ENCODE results near the gene CRYL1. TPM values are rescaled to one million over a fixed set of nuclear protein-coding genes. Genes with fewer than 3 reads are reported as not detected.

Gene CRYL1
- total RNA-seq, 1 donor from 2014 or later: 13.4 TPM

DNA sequence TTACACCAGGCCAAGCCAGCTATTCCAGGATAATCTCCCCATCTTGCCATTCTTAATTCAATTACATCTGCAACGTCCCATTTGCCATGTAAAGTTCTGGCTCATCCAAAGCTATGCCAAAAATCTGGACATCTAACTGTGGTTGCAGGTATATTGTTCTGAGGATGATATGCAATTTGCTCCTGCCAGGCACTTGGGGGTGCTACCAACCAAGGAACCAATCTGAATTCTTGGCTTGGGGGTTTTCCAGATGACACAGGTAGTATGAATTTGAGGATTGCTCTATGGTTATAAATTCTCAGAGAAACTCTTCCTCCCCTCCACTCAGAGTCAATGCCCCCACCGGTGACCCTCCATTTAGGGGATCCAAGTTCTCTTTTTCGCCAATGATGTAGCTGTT, 33.0 kb downstream of the CRYL1 start:
- peak; percentile 3 for DNase-seq

DNA sequence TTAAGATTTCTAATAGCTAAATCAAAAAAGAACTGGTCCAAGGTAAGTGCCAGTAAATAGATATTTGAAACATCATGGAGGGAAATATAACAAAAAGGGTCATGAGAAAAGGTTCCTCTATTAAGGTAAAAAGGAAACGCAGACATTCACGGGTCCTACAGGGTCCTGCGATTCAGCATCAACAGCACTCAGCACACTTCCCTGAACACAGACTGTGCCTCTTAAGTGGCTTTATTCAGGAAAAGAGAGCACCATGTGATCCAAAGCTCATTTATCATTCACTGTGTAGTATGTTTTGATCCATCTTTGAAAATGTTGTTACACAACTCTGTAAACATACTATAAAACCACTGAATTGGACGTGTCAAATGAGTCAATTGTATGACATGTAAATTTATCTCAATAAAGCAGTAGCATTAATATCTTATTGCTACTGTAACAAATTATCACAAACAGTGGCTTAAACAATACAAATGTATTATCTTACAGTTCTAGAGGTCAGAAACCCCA, 33.7 kb downstream of the CRYL1 start:
- no peak for DNase-seq

DNA sequence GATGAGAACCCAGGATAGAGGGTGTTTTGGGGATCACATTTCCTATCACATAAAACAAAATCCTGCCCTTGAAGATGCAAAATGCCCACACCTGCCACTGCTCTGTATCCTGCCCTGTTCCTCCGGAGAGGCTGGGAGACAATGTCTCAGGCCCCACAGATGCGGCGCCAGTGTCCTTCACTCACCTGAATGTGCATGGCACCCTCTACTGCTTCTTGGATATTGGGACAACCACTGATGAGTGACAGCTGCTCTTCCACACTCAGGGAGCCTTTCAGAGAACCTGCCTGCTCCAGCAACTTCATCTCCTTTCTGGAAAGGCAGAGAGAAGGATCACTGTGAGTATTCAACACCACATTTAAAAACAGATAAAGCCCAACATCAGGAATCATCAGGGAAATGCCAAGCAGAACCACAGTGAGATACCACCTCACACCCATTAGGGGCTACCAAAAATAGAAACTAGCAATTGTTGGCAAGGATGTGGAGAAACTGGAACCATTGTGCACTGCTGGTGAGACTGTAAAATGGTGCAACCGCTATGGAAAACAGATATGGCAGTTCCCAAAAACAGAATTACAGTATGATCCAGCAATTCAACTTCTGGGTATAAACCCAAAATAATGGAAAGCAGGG, 36.4 kb downstream of the CRYL1 start:
- no peak for DNase-seq

DNA sequence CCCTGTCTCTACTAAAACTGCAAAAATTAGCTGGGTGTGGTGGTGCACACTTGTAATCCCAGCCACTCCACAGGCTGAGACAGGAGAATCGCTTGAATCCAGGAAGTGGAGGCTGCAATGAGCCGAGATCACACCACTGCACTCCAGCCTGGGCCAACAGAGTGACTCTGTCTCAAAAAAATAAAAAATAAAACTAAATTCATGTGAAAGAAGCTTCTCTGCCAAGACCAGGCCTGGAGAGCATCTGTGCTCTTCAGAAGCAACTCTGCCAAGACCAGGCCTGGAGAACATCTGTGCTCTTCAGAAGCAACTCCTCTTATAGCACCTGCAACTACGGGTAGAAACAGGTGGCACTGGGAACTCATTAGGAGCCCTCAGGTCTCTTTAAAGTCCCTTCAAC, 37.7 kb downstream of the CRYL1 start:
- no peak for DNase-seq

DNA sequence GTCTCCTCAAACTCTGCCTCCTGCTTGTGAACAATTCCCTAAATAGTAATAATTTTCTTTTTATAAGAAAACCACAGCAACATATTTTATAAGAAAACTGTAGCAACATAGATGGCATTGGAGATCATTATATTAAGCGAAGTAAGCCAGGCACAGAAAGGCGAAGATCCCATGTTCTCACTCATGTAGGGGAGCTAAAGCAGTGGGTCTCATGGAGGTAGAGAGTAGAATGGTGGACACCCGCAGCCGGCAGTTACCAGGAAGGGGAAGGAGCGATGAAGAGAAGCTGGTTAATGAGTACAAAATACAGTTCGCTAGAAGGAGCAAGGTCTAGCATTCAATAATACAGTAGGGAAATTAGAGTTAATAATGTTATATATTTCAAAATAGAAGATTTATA, 42.9 kb downstream of the CRYL1 start:
- no peak for DNase-seq

DNA sequence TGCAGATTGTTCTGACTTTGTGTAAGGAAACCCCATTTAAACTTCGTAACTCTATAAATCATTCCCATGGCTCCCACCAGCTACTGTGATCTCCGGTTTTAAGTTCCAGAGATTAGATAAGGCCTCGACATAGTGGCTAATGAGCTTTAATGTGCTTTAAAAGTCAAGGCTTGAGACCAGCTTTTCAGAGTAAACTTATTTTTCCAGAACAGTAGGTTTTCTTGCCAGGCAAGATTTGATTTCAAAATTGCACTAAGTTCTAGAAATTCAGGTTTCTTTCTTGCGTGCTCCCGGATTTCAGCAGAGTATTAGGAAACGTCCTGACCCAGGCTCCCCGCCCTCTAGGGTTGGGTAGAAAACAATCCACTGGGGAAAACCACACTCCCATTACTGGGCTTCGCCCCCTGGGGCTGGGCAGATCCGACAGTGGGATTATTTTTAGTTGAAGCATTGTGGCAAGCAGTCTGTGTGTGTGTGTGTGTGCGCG, 43.3 kb downstream of the CRYL1 start:
- no peak for DNase-seq

DNA sequence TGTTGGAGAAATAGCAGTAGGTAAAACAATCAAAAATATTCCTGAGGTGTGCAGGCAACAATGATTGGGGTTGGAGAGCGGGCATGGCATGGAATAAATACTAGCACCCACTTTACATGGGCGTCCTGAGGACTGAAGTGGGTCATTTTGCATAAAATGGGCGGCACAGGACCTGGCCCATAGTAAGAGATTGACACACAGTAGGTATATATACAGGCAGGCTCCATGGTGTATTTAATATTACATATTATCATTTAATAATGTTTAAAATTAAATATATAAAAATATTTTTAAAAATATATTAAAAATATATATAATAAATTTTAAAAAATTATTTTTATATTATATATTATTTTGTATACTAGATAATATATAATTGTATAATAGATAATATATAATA, 48.3 kb downstream of the CRYL1 start:
- DNase-seq: no peak

DNA sequence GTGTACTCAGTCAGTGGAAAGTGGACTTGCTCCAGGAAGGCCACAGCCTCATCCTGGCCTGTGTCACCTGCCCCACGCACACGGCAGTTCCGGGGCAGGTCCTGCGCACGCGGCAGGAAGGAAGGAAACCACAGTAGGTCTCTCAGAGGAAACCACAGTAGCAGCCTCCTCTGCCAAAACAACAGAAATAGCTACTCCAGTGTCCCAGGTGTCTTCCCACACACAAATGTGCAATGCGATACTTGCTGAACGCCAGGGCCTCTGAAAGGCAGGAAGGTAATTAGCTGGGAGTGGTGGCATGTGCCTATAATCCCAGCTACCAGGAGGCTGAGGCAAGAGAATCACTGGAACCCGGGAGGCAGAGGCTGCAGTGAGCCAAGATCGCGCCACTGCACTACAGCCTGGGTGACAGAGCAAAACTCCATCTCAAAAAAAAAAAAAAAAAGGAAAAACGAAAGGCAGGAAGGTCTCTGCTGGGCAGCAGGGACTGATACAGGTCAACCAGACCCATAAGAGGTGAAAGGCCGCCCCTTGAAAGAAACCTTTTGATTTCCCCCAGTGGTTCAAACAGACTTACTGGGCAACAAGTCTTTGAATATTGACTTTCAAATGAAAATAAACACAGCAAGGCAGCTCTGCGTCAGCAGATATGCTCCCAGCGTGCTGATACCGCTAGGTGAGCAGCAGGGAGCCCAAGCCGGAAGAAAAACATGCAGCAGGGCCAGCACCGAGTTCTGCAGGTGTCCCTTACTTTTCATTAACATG, 49.5 kb downstream of the CRYL1 start:
- no peak for DNase-seq

DNA sequence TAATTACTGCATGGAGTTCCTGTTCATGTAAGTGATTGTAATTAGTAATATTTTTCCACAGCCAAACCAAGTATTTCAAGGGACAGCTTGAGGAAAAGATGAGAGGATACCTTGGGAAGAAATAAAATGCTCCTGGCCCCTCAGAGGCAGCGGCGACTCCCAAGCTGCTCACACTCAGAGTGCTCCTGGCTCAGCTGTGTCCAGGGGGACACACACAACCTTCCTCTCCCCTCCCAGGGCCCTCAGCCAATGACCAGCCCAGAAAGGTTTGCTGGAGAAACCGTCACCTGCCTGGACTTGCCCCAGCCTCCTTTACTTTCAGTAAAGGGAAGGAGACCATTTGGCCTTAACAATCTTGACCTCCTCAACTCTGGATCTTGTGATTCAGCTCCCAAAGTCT, 51.1 kb downstream of the CRYL1 start:
- no peak for DNase-seq

DNA sequence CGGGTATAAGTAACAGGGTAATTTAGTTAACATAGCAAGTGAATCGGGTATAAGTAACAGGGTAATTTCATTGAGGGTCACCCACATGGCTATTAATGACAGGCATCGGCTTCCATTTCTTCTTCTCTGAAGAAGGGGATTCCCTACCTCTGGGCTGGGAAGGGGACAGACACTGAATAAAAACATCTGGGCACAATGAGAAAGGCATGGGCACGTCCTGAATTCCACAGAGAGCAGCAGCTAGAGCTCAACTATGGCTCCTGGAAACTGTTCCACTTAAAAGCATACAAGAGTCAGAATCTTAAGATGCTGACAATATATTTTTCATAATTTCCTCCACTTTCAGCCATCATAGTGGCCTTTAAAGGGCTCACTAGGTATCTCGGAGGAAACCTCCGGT, 51.8 kb downstream of the CRYL1 start:
- no peak for DNase-seq

DNA sequence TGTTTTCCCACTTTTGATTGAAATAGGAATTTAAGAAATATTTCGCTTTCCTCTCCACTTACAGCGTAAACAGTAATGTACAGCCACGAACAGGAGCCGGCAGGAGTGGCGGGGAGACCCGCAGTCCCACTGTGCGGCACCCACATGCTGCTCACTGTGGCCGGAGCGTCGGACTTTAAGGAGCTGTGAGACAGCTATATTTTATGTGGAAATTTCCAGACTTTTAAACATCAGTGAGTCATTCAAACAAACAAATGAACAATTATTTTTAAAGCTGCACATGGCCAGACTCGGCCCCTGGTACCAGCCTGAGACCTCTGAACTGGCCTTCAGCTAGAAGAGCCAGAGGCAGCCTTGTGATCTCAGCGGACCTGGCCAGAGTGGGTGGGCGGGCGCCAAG, 52.5 kb downstream of the CRYL1 start:
- DNase-seq: no peak

DNA sequence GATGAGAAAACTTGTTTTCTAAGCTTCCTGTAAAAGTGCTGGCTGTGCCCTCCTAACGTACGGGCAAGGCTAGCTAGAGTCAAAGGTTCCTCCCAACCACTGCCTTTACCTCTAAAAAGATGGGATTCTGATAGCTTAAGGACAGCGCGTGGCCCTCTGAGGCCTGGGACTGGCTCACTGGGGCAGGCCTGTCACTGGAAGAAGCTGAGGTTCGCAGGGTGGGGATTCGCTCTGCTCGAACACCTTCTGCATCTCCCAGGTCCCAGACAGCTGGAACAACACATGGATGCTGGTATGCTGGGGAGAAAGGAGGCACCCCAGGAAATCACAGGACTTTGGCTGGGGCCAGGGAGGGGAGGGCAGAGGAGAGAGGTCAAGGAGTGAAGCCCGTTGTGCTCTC, 53.1 kb downstream of the CRYL1 start:
- DNase-seq: no peak

DNA sequence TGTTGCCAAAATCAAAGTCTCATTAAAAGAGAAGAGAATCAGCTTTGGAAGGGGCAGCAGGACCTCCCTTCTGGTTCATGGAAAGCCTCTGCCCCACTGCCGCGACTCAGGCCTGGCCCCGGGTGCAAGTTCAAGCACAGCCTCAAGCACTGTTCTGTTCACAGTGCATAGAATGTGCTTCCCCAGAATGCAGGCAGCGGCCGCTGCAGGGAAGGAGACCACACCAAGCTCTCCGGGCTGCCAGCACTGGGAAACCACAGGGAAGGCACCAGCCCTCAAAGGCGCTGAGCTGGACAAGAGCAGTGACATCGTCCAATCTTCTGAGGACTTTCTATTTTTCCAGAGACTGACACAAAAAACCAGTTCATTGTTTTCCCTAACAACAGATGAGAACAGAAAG, 55.5 kb downstream of the CRYL1 start:
- no peak for DNase-seq

DNA sequence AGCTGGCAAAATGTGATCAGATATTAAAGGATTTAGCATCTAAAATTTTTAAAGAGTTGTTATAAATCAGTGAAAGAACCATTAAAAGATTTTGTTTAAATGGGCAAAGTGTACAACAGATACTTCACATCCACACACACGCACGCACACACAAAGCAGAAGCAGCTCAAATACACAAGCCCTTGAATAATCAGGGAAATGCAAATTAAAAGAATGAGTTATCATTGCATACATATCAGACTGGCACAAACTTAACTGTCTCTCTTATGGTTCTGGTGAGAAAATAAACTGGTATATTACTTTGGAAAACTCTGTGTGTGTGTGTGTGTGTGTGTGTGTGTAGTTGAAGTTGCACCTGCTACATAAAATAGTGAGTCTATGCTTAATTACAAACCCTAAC, 59.3 kb downstream of the CRYL1 start:
- no peak for DNase-seq

DNA sequence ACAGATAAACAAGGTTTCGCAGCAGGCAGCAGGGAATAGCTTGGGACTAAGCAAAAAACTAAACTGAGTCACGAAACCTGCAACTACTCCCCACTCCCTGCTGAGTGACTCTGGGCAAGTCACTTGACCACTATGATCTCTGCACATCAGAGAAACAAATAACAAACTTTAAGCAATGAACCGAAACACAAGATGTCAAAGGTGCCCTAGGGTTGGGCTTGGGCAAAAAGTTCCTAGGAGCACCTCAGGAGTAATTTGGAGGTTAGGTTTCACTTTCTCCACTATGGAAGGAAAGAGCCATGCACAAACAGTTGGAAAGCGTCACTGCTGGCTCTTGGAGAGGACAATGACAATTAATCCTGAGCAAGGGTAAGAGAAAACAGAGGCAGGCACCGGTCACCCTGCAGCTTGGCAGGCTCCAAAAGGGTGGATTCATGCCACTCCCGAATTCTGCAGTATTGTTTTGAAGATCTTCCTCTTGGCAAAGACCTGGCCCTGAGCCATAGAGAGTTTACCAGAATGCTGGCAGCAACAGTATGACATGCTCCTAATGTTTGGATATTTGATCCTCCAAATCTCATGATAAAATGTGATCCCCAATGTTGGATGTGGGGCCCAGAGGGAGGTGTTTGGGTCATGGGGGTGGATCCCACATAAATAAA, 60.3 kb downstream of the CRYL1 start:
- DNase-seq: no peak

DNA sequence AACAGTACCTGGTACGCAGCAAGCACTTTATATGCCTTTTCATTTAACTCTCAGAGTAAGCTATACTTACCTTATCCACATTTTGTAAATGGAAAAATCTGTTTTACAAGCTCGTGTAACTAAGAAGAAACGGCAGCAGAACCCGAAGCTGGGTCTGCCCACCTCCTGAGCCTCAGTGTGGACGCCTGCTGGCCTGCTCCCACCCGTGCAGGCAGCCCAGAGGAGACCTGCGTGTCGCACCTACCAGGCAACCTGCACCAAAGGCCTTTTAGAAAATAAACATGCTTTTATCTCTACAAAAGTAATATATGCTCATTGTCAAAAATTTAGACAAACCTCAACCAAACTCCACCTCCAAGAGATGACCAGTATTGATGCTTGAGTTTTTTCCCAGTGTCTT, 62.7 kb downstream of the CRYL1 start:
- DNase-seq: no peak

DNA sequence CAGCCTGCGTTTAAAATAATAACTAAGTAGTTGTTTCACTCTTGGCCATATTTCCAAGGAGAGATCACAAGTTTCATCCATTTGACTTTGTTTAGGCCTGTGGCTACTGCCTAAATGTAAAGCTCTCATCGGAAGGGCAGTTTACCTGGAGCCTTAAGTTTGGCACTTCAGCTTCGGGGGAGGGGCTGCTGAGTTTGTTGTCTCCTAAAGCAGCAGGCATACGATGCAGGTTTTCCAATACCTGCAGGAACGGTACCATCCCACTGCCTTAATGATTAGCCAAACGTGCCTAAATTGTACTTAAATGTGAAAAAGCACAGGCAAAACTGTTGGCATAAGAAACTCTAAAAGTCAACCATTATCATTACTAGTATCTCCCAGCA, 63.1 kb downstream of the CRYL1 start:
- DNase-seq: no peak

DNA sequence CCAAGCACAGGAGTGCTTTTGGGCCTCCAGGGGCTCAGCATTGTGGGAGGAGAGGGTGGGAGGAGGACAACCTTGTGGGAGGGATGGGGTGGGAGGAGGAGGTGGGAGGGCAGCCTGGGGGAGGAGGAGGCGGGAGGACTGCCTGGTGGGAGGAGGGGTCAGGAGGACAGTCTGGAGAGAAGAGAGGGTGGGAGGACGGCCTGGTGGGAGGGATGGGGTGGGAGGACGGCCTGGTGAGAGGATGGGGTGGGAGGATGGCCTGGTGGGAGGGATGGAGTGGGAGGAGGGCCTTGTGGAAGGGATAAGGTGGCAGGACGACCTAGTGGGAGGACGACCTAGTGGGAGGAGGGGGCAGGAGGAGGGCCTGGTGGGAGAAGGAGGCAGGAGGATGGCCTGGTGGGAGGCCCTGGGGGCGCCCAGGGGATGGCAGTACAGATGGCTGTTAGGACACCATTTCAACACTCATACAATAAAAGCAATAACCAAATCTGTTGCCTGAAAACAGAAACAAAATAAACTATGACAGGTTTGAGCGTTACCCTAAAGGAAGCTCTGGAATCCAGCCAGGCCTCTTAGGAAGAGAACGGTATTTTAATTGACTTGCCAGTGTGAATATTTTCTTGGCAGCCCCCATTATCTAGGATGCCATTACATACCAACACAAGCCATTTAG, 63.7 kb downstream of the CRYL1 start:
- no peak for DNase-seq

DNA sequence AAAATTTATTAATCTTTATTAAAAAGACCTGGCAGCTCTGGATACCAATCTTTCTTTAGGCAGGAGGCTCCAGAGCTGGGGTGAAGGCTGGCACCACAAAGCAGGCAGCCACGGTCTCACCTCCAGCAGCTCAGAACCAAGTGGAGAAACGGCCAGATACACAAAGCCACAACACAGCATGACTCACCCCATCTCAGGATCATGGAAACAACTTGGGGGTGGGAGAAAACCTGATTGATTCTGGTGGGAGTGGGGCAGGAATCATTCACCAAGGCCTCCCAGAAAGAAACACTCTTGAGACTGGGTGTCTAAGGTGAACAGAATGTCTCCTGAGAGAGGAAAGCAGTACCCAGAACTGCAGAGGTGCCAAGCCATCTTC, 64.2 kb downstream of the CRYL1 start:
- DNase-seq: no peak

DNA sequence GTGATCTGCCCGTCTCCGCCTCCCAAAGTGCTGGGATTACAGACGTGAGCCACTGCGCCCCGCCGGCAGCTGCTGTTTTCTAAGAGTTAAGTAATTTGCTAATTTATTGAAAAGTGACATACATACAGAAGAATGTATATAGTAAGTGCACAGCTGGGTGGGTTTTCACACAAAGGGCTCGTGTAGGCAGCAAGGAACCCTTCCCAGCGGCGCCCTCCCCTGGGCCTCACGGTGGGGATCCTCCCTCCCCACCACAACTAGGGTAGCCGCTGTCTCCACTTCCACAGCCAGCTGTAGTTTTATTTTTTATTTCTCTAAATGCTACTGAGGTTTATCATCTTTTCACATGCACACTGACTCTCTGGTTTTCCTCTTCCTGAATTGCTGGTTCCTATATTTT, 64.9 kb downstream of the CRYL1 start:
- no peak for DNase-seq

DNA sequence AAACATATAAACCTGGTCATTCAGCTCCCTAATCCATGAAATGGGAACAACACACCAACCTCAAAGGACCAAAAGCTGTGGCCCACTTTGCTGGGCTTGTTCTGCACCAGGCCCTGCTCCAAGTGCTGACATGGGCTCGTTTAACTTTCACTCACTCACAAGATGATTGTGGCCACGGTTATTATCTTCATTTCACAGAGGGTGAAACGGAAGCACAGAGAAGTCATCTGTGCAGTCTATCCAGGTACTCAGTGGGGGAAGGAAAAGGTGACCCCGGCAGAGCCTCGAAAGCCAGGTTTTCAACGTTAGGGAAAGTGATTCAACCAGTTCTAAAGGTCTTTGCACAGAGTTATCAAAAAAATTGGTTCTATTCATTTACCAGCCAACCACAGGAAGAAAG, 68.0 kb downstream of the CRYL1 start:
- DNase-seq: no peak

DNA sequence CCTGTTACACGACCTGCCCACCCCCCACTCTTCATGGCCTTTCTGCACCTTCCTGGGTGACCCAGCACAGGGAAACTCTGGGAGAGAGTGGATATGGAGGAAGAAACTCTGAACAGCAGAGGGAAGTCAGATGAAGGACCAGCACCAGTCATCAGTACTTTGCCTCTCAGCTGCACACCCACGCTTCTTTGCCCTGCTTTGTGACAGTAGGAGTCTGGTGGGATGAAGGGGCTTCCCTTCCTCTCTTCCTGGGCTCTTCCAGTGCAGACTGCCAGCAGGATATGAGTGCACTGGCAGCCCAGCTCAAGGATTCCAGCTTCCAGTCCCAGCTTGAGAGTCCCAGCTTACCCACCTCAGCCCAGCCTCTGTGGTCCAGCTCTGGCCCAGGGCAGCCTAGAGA, 68.9 kb downstream of the CRYL1 start:
- no peak for DNase-seq

DNA sequence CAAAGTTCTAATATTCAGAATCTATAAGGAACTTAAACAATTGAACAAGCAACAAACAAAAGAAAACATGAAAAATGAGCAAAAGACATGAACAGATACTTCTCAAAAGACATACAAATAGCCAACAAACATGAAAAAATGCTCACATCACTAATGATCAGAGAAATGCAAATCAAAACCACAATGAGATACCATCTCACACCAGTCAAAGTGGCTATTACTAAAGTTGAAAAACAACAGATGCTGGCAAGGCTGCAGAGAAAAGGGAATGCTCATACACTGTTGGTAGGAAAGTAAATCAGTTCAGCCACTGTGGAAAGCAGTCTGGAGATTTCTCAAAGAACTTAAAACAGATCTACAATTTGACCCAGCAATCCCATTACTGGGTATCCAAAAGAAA, 74.3 kb downstream of the CRYL1 start:
- no peak for DNase-seq

Measured in occipital lobe (tissue), 2 donors.